Measurements from ENCODE around the gene CD6. TPM values are rescaled to one million over a fixed set of nuclear protein-coding genes. Genes with fewer than 3 reads are reported as not detected.

CD6 gene
- total RNA-seq, 1 donor from 2014 or later, result not detected

DNA sequence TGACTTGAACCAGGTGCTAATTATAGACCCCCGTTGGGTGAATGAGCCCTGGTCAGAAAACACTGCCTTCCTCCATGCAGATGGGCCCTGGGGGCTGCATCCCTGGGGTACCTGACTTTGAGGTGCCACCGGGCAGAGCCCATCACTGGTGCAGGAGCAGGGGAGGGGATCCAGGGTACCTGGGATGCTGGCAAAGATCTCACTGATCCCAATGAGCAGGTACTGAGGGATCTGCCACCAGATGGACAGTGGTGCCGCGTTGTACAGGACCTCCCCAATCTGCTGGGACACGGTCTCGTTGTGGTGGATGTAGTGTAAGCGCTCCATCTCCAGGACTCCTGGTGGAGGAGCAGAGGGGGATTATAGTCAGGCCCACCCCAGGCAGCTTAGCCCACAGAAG lies 32.2 kb upstream of the CD6 start:
- no peak for TF ChIP-seq EZH2 (IDR thresholded peaks at IDR 0.05)
- peaks cover 10% of the 10 kb centered on the region for H3K27me3 Mint-ChIP-seq (ENCODE audit: insufficient read depth, low read depth)
- no peak overlapping the region for H3K4me3 Mint-ChIP-seq

DNA sequence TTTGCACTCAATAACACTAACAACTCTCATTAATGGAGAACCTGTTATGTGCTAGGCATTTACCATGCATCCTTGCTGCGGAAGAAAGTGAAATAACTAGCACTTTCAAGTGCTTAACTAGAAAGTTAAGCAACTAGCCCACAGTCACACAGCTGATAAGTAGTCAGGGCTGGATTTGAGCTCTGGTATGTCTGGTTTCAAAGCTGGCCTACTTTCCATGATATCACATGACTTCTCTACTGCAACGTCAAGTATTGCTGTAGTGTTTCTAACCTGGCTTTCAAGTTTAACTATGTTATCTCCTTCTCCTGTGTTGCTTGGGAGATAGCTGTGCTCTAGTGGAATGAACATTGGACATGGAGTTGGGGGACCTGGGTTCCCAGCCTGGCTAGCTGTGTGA lies 31.6 kb upstream of the CD6 start:
- Histone ChIP-seq H4K20me1 (ENCODE audit: low read depth) (no peaks in the 10 kb centered on the region), H3K36me3 (no peaks in the 10 kb centered on the region), H3K27me3 (no peaks in the 10 kb centered on the region), H3K4me2 (no peak overlapping the region), H3K4me1 (no peaks in the 10 kb centered on the region), H3K9ac (no peak overlapping the region), H3K27ac (no peak overlapping the region), H3F3A (ENCODE audit: low read depth) (no peaks in the 10 kb centered on the region), H3K9me3 (ENCODE audit: low read depth) (no peaks in the 10 kb centered on the region), H2AFZ (replicated peaks) (no peak overlapping the region), H3K4me3 (no peak overlapping the region), H3K79me2 (ENCODE audit: low read depth) (no peaks in the 10 kb centered on the region)
- H3K27me3 Mint-ChIP-seq (ENCODE audit: insufficient read depth, low read depth), result peaks cover 10% of the 10 kb centered on the region
- peaks cover 14% of the 10 kb centered on the region for H3K4me1 Mint-ChIP-seq
- no peak overlapping the region for H3K27ac Mint-ChIP-seq
- no peak for DNase-seq (ENCODE audit: low spot score)
- H3K9me3 Mint-ChIP-seq, result no peaks in the 10 kb centered on the region
- peaks cover 7% of the 10 kb centered on the region for H3K36me3 Mint-ChIP-seq
- TF ChIP-seq, protein P1, sequence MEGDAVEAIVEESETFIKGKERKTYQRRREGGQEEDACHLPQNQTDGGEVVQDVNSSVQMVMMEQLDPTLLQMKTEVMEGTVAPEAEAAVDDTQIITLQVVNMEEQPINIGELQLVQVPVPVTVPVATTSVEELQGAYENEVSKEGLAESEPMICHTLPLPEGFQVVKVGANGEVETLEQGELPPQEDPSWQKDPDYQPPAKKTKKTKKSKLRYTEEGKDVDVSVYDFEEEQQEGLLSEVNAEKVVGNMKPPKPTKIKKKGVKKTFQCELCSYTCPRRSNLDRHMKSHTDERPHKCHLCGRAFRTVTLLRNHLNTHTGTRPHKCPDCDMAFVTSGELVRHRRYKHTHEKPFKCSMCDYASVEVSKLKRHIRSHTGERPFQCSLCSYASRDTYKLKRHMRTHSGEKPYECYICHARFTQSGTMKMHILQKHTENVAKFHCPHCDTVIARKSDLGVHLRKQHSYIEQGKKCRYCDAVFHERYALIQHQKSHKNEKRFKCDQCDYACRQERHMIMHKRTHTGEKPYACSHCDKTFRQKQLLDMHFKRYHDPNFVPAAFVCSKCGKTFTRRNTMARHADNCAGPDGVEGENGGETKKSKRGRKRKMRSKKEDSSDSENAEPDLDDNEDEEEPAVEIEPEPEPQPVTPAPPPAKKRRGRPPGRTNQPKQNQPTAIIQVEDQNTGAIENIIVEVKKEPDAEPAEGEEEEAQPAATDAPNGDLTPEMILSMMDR (IDR thresholded peaks at IDR 0.05), result no peak
- TF ChIP-seq EZH2 (IDR thresholded peaks at IDR 0.05), result no peak
- TF ChIP-seq EZH2phosphoT487 (IDR thresholded peaks at IDR 0.05), result no peak
- no peak overlapping the region for H3K4me3 Mint-ChIP-seq

More for the DNA sequence above, 32.2 kb upstream of the CD6 start:
- Mint-ChIP-seq H3K9me3 (no peaks in the 10 kb centered on the region), H3K27ac (no peak overlapping the region), H3K4me1 (peaks cover 13% of the 10 kb centered on the region), H3K36me3 (peaks cover 7% of the 10 kb centered on the region)
- Histone ChIP-seq H3K9ac (no peak overlapping the region), H3K9me3 (ENCODE audit: low read depth) (no peaks in the 10 kb centered on the region), H3K27me3 (no peaks in the 10 kb centered on the region), H3F3A (ENCODE audit: low read depth) (no peaks in the 10 kb centered on the region), H3K27ac (no peak overlapping the region), H3K36me3 (no peaks in the 10 kb centered on the region), H3K79me2 (ENCODE audit: low read depth) (no peaks in the 10 kb centered on the region), H4K20me1 (ENCODE audit: low read depth) (no peaks in the 10 kb centered on the region), H2AFZ (replicated peaks) (no peak overlapping the region), H3K4me1 (no peaks in the 10 kb centered on the region), H3K4me2 (no peak overlapping the region), H3K4me3 (no peak overlapping the region)
- no peak for DNase-seq (ENCODE audit: low spot score)

DNA sequence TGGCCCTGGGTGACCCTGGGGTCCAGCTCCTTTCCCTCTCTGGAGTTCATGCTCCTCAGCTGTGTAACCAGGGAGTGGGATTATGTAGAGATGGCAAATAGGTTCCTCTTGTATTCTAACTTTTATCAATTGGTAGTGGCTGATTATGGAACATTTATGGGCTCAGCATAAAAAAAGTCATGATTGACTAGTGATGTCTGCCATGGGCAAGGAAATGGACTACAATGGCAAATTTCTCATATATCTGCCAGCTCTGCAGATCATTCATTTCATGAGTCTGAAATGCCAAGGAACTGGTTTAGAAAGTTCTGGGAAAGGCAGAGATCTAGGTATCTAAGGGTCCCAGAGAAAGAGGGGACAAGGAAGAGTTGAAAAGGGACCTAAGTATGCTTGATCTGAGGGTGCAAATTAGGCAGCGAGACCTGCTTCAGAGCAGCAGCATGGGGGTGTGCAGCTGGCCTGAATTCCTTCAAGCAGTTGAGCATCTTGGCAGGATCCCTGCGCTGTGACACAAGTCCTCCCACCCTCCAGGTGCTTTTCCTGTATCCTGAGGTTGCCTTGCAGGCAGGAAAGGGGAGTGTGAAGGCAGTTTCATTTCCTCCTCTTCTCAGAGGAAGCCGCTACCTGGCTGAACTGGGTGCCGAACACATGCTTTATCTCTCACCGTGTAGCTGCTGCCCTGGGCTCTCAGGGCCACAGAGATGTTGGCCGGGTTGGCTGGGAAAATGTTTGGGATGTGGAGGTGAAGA lies 29.9 kb upstream of the CD6 start:
- H3K4me3 ChIP-seq, result no peak overlapping the region
- DNase-seq (ENCODE audit: low spot score), result no peak
- no peaks in the 10 kb centered on the region for H3F3A ChIP-seq (ENCODE audit: low read depth)
- Mint-ChIP-seq H3K9me3 (no peaks in the 10 kb centered on the region), H3K4me3 (no peak overlapping the region), H3K4me1 (peaks cover 16% of the 10 kb centered on the region), H3K27ac (no peak overlapping the region), H3K36me3 (peaks cover 3% of the 10 kb centered on the region), H3K27me3 (ENCODE audit: insufficient read depth, low read depth) (peaks cover 10% of the 10 kb centered on the region)
- H3K4me1 ChIP-seq, result no peaks in the 10 kb centered on the region
- H3K79me2 ChIP-seq (ENCODE audit: low read depth), result no peaks in the 10 kb centered on the region
- H3K9ac ChIP-seq, result no peak overlapping the region
- no peak overlapping the region for H3K4me2 ChIP-seq
- H4K20me1 ChIP-seq (ENCODE audit: low read depth), result no peaks in the 10 kb centered on the region
- no peaks in the 10 kb centered on the region for H3K36me3 ChIP-seq
- no peaks in the 10 kb centered on the region for H3K27me3 ChIP-seq
- TF ChIP-seq, protein P1 (IDR thresholded peaks at IDR 0.05), result no peak
- TF ChIP-seq EZH2 (IDR thresholded peaks at IDR 0.05) (no peak), EZH2phosphoT487 (IDR thresholded peaks at IDR 0.05) (no peak)
- H3K27ac ChIP-seq, result no peak overlapping the region
- H2AFZ ChIP-seq (replicated peaks), result no peak overlapping the region
- no peaks in the 10 kb centered on the region for H3K9me3 ChIP-seq (ENCODE audit: low read depth)

DNA sequence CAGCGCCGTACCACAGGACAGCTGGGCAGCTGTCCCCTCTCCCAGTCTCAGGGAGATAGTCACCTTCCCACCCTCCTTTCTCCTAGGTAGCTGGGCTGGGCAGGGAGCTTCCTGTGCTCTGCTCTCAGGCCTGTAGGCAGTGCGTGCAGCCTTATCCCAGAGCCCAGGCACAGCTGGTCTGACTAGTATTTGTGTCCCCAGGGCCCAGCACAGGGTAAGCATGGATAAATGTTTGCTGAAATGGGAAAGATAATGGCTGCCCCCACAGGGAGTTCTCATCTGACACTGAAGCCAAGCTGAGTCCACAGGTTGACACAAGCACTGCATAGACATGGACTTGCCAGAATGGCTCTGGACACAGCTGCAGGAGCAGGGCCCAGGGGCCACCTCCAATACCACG lies 29.3 kb upstream of the CD6 start:
- H3K36me3 ChIP-seq, result no peaks in the 10 kb centered on the region
- H2AFZ ChIP-seq (replicated peaks), result no peak overlapping the region
- Mint-ChIP-seq H3K4me1 (peaks cover 16% of the 10 kb centered on the region), H3K36me3 (peaks cover under 1% of the 10 kb centered on the region), H3K27me3 (ENCODE audit: insufficient read depth, low read depth) (peaks cover 7% of the 10 kb centered on the region), H3K27ac (no peak overlapping the region), H3K4me3 (no peak overlapping the region), H3K9me3 (no peaks in the 10 kb centered on the region)
- H3K27me3 ChIP-seq, result no peaks in the 10 kb centered on the region
- no peaks in the 10 kb centered on the region for H4K20me1 ChIP-seq (ENCODE audit: low read depth)
- H3K9ac ChIP-seq, result no peak overlapping the region
- H3K4me2 ChIP-seq, result no peak overlapping the region
- H3K4me1 ChIP-seq, result no peaks in the 10 kb centered on the region
- TF ChIP-seq EZH2phosphoT487 (IDR thresholded peaks at IDR 0.05), result no peak
- TF ChIP-seq, protein P1 (IDR thresholded peaks at IDR 0.05), result no peak
- no peak for TF ChIP-seq EZH2 (IDR thresholded peaks at IDR 0.05)
- DNase-seq (ENCODE audit: low spot score), result no peak
- H3K79me2 ChIP-seq (ENCODE audit: low read depth), result no peaks in the 10 kb centered on the region
- H3K4me3 ChIP-seq, result no peak overlapping the region
- no peaks in the 10 kb centered on the region for H3F3A ChIP-seq (ENCODE audit: low read depth)
- H3K9me3 ChIP-seq (ENCODE audit: low read depth), result no peaks in the 10 kb centered on the region
- H3K27ac ChIP-seq, result no peak overlapping the region
